Measurements from ENCODE around the gene DHPS. TPM values are rescaled to one million over a fixed set of nuclear protein-coding genes. Genes with fewer than 3 reads are reported as not detected.

DHPS gene
- total and polyA plus RNA-seq, 4 donors: 65.0 to 80.8 (median 74.7) TPM

DNA sequence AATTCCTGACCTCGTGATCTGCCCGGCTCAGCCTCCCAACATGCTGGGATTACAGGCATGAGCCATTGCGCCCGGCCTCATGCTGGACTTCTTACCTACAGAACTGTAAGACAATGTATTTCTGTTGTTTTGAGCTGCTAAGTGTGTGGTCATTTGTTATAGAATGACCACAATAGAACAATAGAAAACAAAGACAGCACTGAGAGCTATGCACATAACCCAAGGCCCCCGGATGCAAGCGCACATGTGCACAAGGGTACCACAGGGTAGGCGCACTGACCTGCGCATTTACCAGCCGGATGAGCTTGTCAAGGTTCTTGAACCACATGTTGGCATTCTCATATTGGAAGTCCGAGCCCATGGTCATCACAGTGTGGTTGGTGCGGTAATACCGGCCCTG, 20.7 kb downstream of the DHPS start:
- TF ChIP-seq, protein P1, sequence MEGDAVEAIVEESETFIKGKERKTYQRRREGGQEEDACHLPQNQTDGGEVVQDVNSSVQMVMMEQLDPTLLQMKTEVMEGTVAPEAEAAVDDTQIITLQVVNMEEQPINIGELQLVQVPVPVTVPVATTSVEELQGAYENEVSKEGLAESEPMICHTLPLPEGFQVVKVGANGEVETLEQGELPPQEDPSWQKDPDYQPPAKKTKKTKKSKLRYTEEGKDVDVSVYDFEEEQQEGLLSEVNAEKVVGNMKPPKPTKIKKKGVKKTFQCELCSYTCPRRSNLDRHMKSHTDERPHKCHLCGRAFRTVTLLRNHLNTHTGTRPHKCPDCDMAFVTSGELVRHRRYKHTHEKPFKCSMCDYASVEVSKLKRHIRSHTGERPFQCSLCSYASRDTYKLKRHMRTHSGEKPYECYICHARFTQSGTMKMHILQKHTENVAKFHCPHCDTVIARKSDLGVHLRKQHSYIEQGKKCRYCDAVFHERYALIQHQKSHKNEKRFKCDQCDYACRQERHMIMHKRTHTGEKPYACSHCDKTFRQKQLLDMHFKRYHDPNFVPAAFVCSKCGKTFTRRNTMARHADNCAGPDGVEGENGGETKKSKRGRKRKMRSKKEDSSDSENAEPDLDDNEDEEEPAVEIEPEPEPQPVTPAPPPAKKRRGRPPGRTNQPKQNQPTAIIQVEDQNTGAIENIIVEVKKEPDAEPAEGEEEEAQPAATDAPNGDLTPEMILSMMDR (IDR thresholded peaks at IDR 0.05; ENCODE audit: control extremely low read depth, extremely low read depth): no peak
- Histone ChIP-seq H3K9me3 (ENCODE audit: control insufficient read depth in 4 of 4, insufficient read depth in 3 of 4, low read length in 3 of 4) (no peaks in the 10 kb centered on the region), H3K27me3 (ENCODE audit: control insufficient read depth in 3 of 3, insufficient read depth in 3 of 3, low read length in 2 of 3) (no peaks in the 10 kb centered on the region), H3K4me1 (ENCODE audit: control insufficient read depth in 5 of 5, insufficient read depth in 5 of 5, low read length in 5 of 5) (peaks cover 0 to 5% (median 3%) of the 10 kb centered on the region in 5 donors), H3K27ac (ENCODE audit: low read depth in 1 of 2, low read length in 1 of 2) (no peak overlapping the region), H3K9ac (ENCODE audit: insufficient read depth in 1 of 2, low read length in 2 of 2) (no peak overlapping the region), H3K36me3 (ENCODE audit: control insufficient read depth in 4 of 4, insufficient read depth in 4 of 4, low read length in 4 of 4) (peaks cover 9 to 43% (median 13%) of the 10 kb centered on the region in 4 donors), H3K4me3 (no peak overlapping the region)
- no peak for ATAC-seq (ENCODE audit: insufficient read depth, low FRiP score)
- no peak for DNase-seq
- 93 to 98% methylated on average over 12 of the region's 12 CpGs for WGBS, 2 donors

DNA sequence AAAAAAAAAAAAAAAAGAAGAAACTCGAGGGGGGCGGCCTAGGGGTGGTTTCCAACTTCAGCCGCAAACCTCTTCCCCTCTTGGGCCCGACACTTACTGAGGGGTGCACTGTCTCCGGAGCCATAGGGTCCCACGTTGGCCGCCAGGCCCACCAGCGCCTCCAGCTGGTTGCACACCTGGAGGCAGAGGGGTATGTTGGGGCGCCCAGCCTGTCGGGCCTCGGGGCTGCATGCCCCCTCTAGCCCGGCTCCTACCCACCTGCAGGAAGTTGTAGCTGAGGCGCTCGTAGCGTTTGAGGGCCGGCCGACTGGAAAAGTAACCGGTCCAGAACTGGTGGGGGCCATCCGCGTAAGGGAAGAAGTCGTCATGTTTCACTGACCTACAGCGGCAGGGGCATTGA, 23.7 kb downstream of the DHPS start:
- H3K36me3 ChIP-seq (ENCODE audit: control insufficient read depth in 4 of 4, insufficient read depth in 4 of 4, low read length in 4 of 4): peaks cover 13 to 40% (median 16%) of the 10 kb centered on the region in 4 donors
- no peaks in the 10 kb centered on the region for H3K9me3 ChIP-seq (ENCODE audit: control insufficient read depth in 4 of 4, insufficient read depth in 3 of 4, low read length in 3 of 4)
- no peak for DNase-seq

DNA sequence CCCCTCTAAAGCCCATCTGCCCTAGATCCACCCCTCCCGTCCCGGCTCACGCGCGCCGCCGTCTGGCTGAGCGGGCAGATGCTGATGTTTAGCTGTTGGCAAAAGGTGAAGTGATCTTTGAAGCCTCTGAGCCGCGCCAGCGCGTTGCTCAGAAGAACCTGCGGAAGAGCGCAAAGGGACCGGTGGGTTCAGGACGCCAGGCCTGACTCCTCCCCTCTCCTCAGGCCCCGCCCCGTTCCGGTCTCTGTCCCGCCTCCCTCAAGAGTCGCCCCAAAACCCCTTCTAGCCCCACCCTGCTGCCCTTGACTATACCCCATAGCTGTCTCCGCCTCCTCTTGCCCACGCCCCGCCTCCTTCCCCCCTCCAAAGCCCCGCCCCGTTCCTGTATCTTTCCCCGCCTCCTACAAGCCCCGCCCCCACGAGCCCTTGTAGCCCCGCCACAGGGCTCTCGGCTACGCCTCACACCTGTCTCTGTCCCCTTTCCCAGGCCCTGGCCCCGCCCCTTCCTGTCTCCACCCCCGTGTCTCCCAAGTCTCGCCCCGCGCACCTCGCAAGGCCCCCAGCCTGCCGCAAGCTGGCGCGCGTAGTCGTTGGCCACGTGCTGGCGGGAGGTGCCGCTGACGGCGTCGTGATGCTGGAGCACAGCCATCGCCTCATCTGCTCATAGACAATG, 24.6 kb downstream of the DHPS start:
- Histone ChIP-seq H3K27ac (ENCODE audit: low read depth in 1 of 2, low read length in 1 of 2) (no peak overlapping the region), H3K9me3 (ENCODE audit: control insufficient read depth in 4 of 4, insufficient read depth in 3 of 4, low read length in 3 of 4) (no peaks in the 10 kb centered on the region), H3K9ac (ENCODE audit: insufficient read depth in 1 of 2, low read length in 2 of 2) (no peak overlapping the region), H3K27me3 (ENCODE audit: control insufficient read depth in 3 of 3, insufficient read depth in 3 of 3, low read length in 2 of 3) (no peaks in the 10 kb centered on the region), H3K36me3 (ENCODE audit: control insufficient read depth in 4 of 4, insufficient read depth in 4 of 4, low read length in 4 of 4) (peaks cover 13 to 42% (median 16%) of the 10 kb centered on the region in 4 donors), H3K4me3 (no peak overlapping the region), H3K4me1 (ENCODE audit: control insufficient read depth in 5 of 5, insufficient read depth in 5 of 5, low read length in 5 of 5) (no peaks in the 10 kb centered on the region)
- ATAC-seq (ENCODE audit: insufficient read depth, low FRiP score) (no peak), DNase-seq (no peak)
- 81 to 88% methylated on average over 46 to 50 of the region's 50 CpGs for WGBS, 2 donors
- TF ChIP-seq, protein P1 (IDR thresholded peaks at IDR 0.05; ENCODE audit: control extremely low read depth, extremely low read depth): no peak

More for the DNA sequence above, 23.7 kb downstream of the DHPS start:
- Histone ChIP-seq H3K27me3 (ENCODE audit: control insufficient read depth in 3 of 3, insufficient read depth in 3 of 3, low read length in 2 of 3) (no peaks in the 10 kb centered on the region), H3K9ac (ENCODE audit: insufficient read depth in 1 of 2, low read length in 2 of 2) (no peak overlapping the region), H3K27ac (ENCODE audit: low read depth in 1 of 2, low read length in 1 of 2) (no peak overlapping the region), H3K4me3 (no peak overlapping the region), H3K4me1 (ENCODE audit: control insufficient read depth in 5 of 5, insufficient read depth in 5 of 5, low read length in 5 of 5) (no peaks in the 10 kb centered on the region)
- ATAC-seq (ENCODE audit: insufficient read depth, low FRiP score): no peak
- 95 to 97% methylated on average over 20 to 22 of the region's 22 CpGs for whole genome bisulfite sequencing, 2 donors
- TF ChIP-seq, protein P1 (IDR thresholded peaks at IDR 0.05; ENCODE audit: control extremely low read depth, extremely low read depth): no peak
